Measurements from ENCODE around the gene CD300H.

Gene CD300H

GRCh38 chr17:74547736-74548135 is 19.6 kb downstream of the CD300H start:
- no peak for DNase-seq

GRCh38 chr17:74547264-74547663 is 20.0 kb downstream of the CD300H start:
- no peak for DNase-seq

- no peak for DNase-seq
Observed at GRCh38 chr17:74546586-74546985, 20.7 kb downstream of the CD300H start.

DNA sequence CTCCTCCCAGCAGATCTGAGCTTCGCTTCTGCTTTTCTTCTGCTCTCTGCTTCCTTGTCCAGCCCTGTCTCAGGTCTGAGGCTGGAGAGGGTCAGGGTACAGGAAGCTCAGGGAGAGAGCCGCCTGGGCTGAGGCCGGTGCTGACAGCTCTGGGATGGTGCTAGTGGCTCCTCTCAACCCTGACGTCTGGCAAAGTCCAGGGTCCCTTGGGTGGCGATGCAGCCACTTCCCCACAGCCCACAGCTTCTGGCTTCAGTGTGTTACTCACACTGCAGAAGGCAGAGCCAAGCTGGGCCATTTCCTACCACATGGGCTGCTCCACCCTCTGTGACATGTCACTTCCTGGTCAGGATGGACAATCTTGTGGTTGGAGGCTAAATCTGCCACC is 21.5 kb downstream of the CD300H start, which contains the start of gene CD300C:
Gene CD300C, minus strand, starts transcription at position 273 of the 388 bp plus-strand sequence. CDS start 333 bp downstream, outside the sequence.
- DNase-seq: no peak

DNA sequence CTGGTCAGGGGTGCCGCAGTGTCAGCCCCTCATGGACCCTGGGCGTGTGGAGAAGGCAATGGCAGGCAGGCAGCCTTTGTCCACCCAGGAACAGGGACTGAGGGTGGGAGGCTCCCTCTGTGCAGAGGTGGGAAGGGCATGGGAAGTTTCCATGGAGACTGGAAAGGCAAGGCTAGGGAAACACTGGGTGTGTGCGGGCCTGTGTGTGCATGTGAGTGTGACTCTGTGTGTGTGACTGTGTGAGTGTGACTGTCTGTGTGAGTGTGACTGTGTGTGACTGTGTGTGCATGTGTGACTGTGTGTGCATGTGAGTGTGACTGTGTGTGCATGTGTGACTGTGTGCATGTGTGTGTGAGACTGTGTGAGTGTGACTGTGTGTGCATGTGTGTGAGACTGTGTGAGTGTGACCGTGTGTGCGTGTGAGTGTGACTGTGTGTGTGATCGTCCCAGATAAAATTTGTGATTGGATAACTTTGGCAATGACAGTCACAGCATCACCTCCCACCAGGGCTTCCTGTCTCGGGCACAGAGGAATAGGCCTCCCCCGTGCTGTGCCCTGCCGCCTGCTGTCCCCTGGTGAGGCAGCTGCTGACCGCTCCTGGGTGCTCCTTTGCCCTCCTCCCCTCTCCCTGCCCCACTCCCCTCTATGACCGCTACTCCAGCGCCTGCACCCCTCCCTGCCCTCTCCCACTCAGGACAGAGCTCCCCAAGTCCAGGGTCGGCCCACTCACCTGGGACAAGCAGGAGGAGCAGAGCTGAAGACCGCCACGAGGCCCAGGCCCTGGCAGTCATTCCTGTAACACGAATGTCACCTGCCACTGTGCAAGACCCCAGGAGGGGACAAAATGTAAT is 22.1 kb downstream of the CD300H start:
- DNase-seq: no peak

GRCh38 chr17:74543891-74544760 is 23.2 kb downstream of the CD300H start:
- no peak for DNase-seq

DNA sequence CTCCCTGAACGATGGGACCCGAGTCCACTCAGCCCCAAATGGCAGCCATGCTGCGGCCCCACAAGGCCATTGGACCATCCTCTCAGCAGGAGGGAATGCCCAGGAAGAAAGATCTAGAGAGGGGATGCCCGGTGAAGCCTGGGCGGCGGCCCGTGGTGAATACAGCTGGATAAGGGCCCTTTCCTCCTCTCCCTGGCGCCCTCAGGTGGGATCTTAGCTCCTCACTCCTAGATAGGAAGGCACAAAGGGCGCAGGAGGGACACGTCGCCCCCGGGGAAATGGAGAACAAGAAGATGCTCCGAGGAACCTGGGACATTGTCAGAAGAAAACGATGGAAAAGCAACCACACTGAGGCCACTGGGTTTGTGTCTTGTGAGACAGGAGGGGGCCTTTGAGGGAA is 23.9 kb downstream of the CD300H start:
- no peak for DNase-seq

- no peak for DNase-seq
Observed at GRCh38 chr17:74542727-74543383, 24.5 kb downstream of the CD300H start.

- no peak for DNase-seq
Observed at GRCh38 chr17:74542166-74542565, 25.1 kb downstream of the CD300H start.

DNA sequence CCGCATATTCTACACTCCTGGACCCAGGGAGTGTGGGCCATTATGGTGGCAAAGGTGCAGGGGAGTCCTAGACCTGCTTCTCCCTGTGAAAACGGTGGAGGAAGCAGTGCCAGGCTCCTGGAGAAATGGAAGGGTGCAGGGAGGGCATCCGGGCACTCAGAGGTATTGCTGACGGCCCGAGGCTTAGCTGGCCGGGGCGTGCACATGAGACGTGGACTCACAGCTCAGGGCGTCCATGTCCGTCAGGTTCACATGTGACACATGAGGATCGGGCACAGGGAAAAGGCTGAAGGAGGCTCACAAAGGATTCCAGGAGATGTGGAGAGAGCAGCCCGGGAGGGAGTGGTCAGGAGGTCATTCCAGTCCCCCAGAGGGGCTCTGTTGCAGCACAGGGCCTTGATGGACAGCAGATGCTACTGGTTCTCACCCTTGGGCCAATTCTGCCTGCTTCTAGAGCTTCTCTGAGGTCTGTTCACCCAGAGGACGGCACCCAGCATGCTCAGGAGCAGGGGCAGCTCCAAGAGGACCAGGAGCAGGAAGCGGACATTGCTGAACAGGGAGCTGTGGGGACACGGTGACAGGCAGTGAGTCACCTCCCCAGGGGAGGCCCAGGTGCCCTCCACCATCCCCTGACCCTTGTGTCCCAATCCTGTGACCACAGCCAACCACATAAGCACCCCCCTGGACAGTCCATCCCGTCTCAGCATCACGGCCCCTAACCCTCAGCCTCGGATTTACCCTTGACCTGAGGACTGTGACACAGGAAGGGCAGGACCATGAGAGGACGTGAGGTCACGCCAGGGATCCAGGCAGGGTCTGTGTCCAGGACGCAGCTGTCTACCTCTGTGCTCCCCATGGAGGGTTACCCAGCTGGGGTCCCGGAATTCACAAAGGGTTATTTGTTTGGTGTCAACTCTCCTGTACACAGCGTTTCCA is 25.9 kb downstream of the CD300H start:
- no peak for DNase-seq

GRCh38 chr17:74539281-74539820 is 28.0 kb downstream of the CD300H start:
- no peak for DNase-seq

DNA sequence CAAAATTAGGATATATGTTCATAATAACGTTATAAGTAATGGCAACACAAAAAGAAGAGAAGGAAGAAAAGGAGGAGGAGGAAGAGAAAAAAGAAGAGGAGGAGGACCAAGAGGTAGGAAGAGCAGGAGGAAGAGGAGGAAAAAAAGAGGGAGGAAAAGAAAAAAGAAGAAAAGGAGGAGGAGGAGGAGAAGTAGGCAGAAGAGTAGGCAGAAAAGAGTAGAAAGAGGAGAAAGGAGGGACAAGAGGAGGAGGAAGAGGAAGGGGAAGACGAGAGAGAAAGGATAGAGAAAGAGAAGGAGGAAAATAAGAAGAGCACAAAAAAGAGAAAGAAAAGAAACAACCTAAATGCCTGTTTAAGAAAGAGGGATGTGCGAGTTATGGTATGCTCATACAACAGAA is 30.4 kb downstream of the CD300H start:
- no peak for DNase-seq

GRCh38 chr17:74532115-74532514 is 35.2 kb downstream of the CD300H start:
- no peak for DNase-seq

- DNase-seq: no peak
Observed at GRCh38 chr17:74531231-74531761, 36.0 kb downstream of the CD300H start, which contains the start of gene CD300LB. CD300LB (minus strand) TSS chr17:74531475; CDS start chr17:74531350, 125 bp downstream.

DNA sequence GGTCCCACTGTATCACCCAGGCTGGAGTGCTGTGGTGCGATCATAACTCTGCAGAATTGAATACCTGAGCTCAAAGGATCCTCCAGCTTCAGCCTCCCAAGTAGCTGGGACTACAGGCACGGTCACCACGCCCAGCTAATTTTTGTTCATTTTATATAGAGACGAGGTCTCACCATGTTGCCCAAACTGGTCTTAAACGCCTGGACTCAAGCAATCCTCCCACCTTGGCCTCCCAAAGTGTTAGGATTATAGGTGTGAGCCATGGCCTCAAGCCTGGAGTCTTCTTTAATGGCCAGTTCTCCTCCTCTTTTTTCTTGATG is 36.5 kb downstream of the CD300H start:
- no peak for DNase-seq

DNA sequence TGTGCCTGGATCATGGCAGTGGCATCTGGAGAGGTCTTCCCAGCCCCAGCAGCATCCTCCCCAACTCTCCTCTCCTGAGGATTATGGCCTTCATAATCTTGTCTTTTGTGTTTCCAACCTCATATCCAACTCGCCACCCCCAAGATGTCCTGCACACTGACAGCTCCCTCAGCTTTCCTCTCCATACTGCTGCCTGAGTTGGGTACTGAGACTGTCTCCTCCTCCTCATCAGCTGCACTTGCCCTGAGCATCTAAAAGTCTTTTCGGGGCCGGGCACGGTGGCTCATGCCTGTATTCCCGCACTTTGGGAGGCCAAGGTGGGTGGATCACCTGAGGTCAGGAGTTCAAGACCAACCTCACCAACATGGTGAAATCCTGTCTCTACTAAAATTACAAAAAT is 38.1 kb downstream of the CD300H start:
- no peak for DNase-seq

DNA sequence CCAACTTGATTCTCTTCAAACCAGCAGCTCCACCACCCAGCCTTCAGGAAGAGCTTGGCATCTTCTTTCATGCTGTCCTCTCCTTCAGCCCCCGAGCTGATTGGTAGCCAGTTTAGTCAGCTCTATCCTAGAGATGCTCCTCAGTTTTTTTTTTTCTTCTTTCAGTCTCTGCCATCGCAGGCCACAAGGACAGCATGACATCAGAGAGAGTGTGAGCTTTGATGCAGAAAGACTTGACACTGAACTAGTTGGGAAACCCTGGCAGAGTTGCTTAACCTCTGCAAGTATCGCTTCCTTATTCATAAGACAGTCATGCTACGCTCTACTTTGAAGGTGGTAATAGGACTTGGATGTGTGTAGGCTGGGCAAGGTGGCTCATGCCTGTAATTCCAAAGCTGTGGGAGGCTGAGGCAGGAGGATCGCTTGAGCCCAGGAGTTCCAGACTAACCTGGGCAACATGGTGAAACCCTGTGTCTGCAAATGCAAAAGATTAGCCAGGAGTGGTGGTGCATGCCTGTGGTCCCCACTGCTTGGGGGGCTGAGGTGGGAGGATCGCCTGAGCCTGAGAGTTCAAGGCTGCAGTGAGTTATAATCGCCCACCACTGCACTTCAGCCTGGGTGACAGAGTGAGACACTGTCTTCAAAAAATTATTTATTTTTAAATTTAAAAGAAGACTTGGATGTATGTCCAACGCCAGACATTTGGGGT is 38.7 kb downstream of the CD300H start:
- no peak for DNase-seq

DNA sequence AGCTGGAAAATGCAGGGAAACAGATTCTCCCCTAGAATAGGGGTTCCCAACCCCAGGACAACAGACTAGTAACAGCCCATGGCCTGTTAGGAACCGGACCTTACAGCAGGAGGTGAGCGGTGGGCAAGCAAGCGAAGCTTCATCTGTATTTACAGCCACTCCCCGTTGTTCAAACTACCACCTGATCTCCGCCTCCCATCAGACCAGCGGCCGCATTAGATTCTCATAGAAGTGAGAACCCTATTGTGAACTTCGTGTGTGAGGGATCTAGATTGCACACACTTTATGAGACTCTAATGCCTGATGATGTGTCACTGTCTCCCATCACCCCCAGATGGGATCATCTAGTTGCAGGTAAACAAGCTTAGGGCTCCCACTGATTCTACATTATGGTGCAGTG is 39.6 kb downstream of the CD300H start:
- no peak for DNase-seq

- DNase-seq: no peak
Observed at GRCh38 chr17:74527081-74527480, 40.2 kb downstream of the CD300H start.

DNA sequence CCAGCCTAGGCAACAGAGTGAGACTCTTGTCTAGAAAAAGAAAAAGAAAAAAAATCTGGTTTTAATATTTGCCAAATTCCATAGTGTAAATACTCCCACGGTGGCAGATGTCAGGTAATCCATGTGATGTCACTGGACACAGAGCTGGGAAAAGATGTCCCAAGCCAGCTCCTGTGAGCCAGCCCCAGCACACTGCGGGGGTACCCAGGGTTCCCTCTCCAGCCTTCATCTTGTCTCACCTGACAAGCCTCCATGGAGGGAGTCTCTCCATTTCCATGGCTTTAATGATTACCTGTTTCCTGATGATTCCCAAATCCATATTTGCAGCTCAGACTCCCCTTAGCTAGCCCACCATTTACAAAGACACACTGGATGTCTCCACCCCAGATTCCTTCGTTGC is 40.6 kb downstream of the CD300H start:
- DNase-seq: no peak

DNA sequence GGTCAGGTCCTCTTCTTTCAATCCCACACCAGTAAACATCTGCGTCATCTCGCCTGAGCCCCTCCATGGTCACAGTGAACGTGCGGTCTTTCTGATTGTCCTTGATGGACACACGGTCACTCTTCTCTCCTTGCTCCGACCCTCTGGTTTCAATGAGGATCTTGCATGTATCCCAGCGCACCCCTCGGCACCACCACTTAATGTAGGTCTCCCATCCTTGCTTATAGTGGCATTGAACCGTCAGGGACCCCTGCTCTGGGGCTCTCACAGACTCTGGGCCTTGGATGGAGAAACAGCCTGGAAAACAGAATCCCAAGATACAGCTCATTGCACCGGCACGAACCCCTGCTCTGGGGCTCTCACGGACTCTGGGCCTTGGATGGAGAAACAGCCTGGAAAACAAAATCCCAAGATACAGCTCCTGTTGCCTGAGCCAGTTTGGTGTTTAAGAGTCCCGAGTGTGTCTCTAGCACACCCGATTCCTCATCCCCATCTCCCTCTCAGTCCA is 41.5 kb downstream of the CD300H start:
- no peak for DNase-seq
